K562 (cell line): ENCODE data around the gene ABCD4. TPM values are rescaled to one million over a fixed set of nuclear protein-coding genes. Genes with fewer than 3 reads are reported as not detected.

Source experiments
- ATAC-seq: fragments of 200-7000 bp; cut with Tn5 transposase; 3 replicates; pipeline ENCODE4 v1.9.1; 2020; ENCODE audit warnings: moderate library complexity
- BruUV-seq: library from RNA; stranded (reverse); fragments of 400-500 nt; replicated peaks from 2 replicates; lab custom pipeline; 2021; lab: Mats Ljungman, UMichigan
- CTCF ChIA-PET: fragments of 300-600 bp; formaldehyde crosslinking; extraction: SDS; loops from one replicate; lab custom pipeline; 2021; ENCODE audit warnings: low intra/inter-chr PET ratio; lab: Yijun Ruan, JAX
- POLR2A ChIA-PET: fragments of 300-600, 350-650 bp; sonication (Branson Sonifier 250); formaldehyde crosslinking; extraction: SDS; loops from one replicate; lab custom pipeline; 2021; ENCODE audit warnings: antibody characterized with exemption, inconsistent platforms; lab: Yijun Ruan, JAX
- DNase-seq, 4 experiments: peaks; one replicate each; pipeline versions ENCODE4 v3.0.0 to v3.0.0-alpha.2; 2011 to 2018; ENCODE audit warnings: low spot score in 3 of 4, mixed read lengths in 3 of 4; ENCODE audit errors: extremely low read depth in 1 of 4
- FAIRE-seq: peaks from 2 replicates; lab custom pipeline; 2011; peaks lifted over from hg19 to GRCh38; lab: Jason Lieb, UNC
- H2AFZ ChIP-seq: 2 replicates; pipeline ENCODE4 v1.6.0; 2011; ENCODE audit warnings: low read depth, low read length, control low read depth, inconsistent platforms
- H3K27ac ChIP-seq: fragments of 200-600 bp; 3 replicates; pipeline ENCODE4 v1.8.0; 2011; ENCODE audit warnings: low read depth, mild to moderate bottlenecking, control low read depth, inconsistent platforms, low read length, moderate library complexity, mixed read lengths; ENCODE audit errors: extremely low read depth
- H3K27me3 ChIP-seq, 2 experiments: fragments of 300-600 bp in 1 of 2; 2 replicates in 1 of 2; 3 replicates in 1 of 2; pipeline versions ENCODE4 v1.6.0 to v1.8.0; 2011; ENCODE audit warnings: inconsistent platforms in 2 of 2, low read length in 2 of 2, mild to moderate bottlenecking in 1 of 2, mixed read lengths in 1 of 2, moderate library complexity in 1 of 2; ENCODE audit not compliant: control insufficient read depth in 2 of 2, insufficient read depth in 2 of 2
- H3K36me3 ChIP-seq: fragments of 300-600 bp; 3 replicates; pipeline ENCODE4 v1.8.0; 2011; ENCODE audit warnings: mild to moderate bottlenecking, low read length, inconsistent platforms; ENCODE audit not compliant: control insufficient read depth, insufficient read depth
- H3K4me1 ChIP-seq, 2 experiments: fragments of 200-600 bp in 1 of 2; replicated peaks in 1 of 2; 2 replicates in 1 of 2; 3 replicates in 1 of 2; pipeline versions ENCODE4 v1.5.1 to v1.8.0; 2011; ENCODE audit warnings: inconsistent platforms in 2 of 2, low read length in 2 of 2, mild to moderate bottlenecking in 1 of 2, mixed read lengths in 1 of 2, moderate library complexity in 1 of 2; ENCODE audit not compliant: control insufficient read depth in 2 of 2, insufficient read depth in 2 of 2
- H3K4me2 ChIP-seq: 2 replicates; pipeline ENCODE4 v1.6.1; 2011; ENCODE audit warnings: low read length, control low read depth, inconsistent platforms, mixed read lengths; ENCODE audit not compliant: insufficient read depth
- H3K4me3 ChIP-seq: fragments of 200-600 bp; sonication (generic), shearing (Covaris generic); 2 replicates; pipeline ENCODE4 v1.5.1; 2016; ENCODE audit warnings: control low read depth, inconsistent platforms
- H3K79me2 ChIP-seq: fragments of 200-600 bp; 3 replicates; pipeline ENCODE4 v1.8.0; 2011; ENCODE audit warnings: low read length, inconsistent platforms; ENCODE audit not compliant: control insufficient read depth, insufficient read depth
- H3K9ac ChIP-seq, 2 experiments: 2 replicates each; pipeline versions ENCODE4 v1.6.0 to v1.6.1; 2011; ENCODE audit warnings: low read depth in 2 of 2, low read length in 2 of 2, control low read depth in 1 of 2, inconsistent platforms in 1 of 2, mild to moderate bottlenecking in 1 of 2, mixed read lengths in 1 of 2; ENCODE audit not compliant: insufficient read depth in 1 of 2
- H3K9me1 ChIP-seq: one replicate; pipeline ENCODE4 v1.6.0; 2011; ENCODE audit warnings: inconsistent platforms, mild to moderate bottlenecking, low read length, moderate library complexity; ENCODE audit not compliant: control insufficient read depth, insufficient read depth
- H3K9me3 ChIP-seq: replicated peaks from 2 replicates; pipeline ENCODE4 v1.5.1; 2011; ENCODE audit warnings: low read depth, low read length, inconsistent platforms; ENCODE audit not compliant: control insufficient read depth, insufficient read depth
- H4K20me1 ChIP-seq: replicated peaks from 2 replicates; pipeline ENCODE4 v1.6.1; 2011; ENCODE audit warnings: low read length, inconsistent platforms, mixed read lengths; ENCODE audit not compliant: control insufficient read depth, insufficient read depth
- TFAP4 ChIP-seq: sonication (generic); formaldehyde crosslinking; IDR thresholded peaks from 2 replicates; pipeline ENCODE4 v1.8.0; 2022; ENCODE audit warnings: missing genetic modification reagents, mild to moderate bottlenecking, moderate library complexity, borderline replicate concordance
- VEZF1 ChIP-seq: fragments of 200-800 bp; sonication (Bioruptor generic); IDR thresholded peaks from 2 replicates; pipeline ENCODE4 v1.6.1; 2017; ENCODE audit warnings: missing genetic modification characterization, missing compliant biosample characterization
- WGBS: fragments of 100-300 bp; shearing (Covaris generic); methylation state at CpG from one replicate; pipeline ENCODE4 v1.1.6; 2016; ENCODE audit warnings: low coverage, mixed read lengths; ENCODE audit not compliant: insufficient coverage; ENCODE audit errors: missing lambda C conversion rate; 5-methylcytosine and 5-hydroxymethylcytosine counted together
- in situ Hi-C: fragments of 300-500 bp; cut with MboI; formaldehyde crosslinking; loops from 4 replicates; pipeline ENCODE4 v1.15.0; 2018; ENCODE audit warnings: inconsistent platforms, mixed read lengths
- intact Hi-C: fragments of 100-400 bp; cut with micrococcal nuclease; formaldehyde crosslinking; loops from 2 replicates; pipeline ENCODE4 v1.14.2; 2022
- polyA plus RNA-seq, 8 experiments: library from polyadenylated mRNA; depleted of rRNA in 4 of 8; stranded (reverse) in 5 of 8; unstranded in 3 of 8; fragments of >200 nt; fragmentation: Nextera tagmentation in 2 of 8; fragmentation: Illumina TruSeq in 1 of 8; extraction: Ambion mirVana in 2 of 8; extraction: Trizol in 1 of 8; gene quantifications; 2 replicates each; pipeline versions ENCODE4 v1.2.1 to v1.2.3, GENCODE V29; 2011 to 2014; ENCODE audit warnings: inconsistent platforms in 1 of 8, missing spikeins in 1 of 8
- total RNA-seq, 7 experiments: library from RNA; depleted of rRNA in 6 of 7; stranded (reverse); fragments of >200 nt in 6 of 7; fragmentation: Illumina TruSeq in 2 of 7; extraction: Trizol in 2 of 7; gene quantifications; 2 replicates each; pipeline versions ENCODE4 v1.2.1 to v1.2.3, GENCODE V29; 2011 to 2021; ENCODE audit warnings: low replicate concordance in 1 of 7

ABCD4 gene
- total and polyA plus RNA-seq, 9 of the 15 experiments (the other 6 are each of a cell fraction or from before 2014, with no cell fraction given), result 3.5 to 17.2 (median 12.4) TPM

GRCh38 chr14:74257941-74258763, 44.6 kb downstream of the ABCD4 start:
- Histone ChIP-seq H3K79me2 (no peaks in the 10 kb centered on the region), H3K9ac (peak overlapping the region in 1 of 2 experiments; percentile 76; a peak in 2 of 4 replicates), H3K4me1 (peaks cover 0 to 18% of the 10 kb centered on the region in 2 experiments; a peak in 2 of 5 replicates), H3K9me3 (no peaks in the 10 kb centered on the region), H3K27me3 (peaks cover 9 to 35% of the 10 kb centered on the region in 2 experiments; a peak in 4 of 5 replicates), H3K4me2 (0 out of 2 replicates have a peak overlapping the region, but pooled peaks have one; percentile 18), H2AFZ (0 out of 2 replicates have a peak overlapping the region, but pooled peaks have one; percentile 40), H4K20me1 (no peaks in the 10 kb centered on the region; the same call in 1 of the 2 replicates), H3K4me3 (peak overlapping the region; percentile 38), H3K9me1 (no peaks in the 10 kb centered on the region), H3K36me3 (no peaks in the 10 kb centered on the region), H3K27ac (no peak overlapping the region)
- intact Hi-C loops, result no loop called here
- POLR2A ChIA-PET, result interaction anchor here (1.4 kb wide), 1 partner anchor 17 kb away, joined by 5 read pairs; no protein-coding TSS in a partner anchor
- no TSS peak for BruUV-seq
- in situ Hi-C loops, result no loop called here
- CTCF ChIA-PET, result interaction anchor here (0.6 to 3.3 kb wide), 3 partner anchors 108 to 367 kb away, joined by 3 to 43 read pairs (median 3); no protein-coding TSS in a partner anchor
- no peak for ATAC-seq
- WGBS, result 20% methylated on average over 8 of the region's 56 CpGs
- no peak for FAIRE-seq
- TF ChIP-seq TFAP4 (CRISPR knock-in tag) (no peak), VEZF1 (CRISPR knock-in tag) (0 out of 2 replicates have a peak, but pooled peaks have one; percentile 6)
- no peak for DNase-seq
